ENCODE measurements around the gene WDR27.

GRCh38 chr6:169604076-169604475 lies 97.8 kb downstream of the WDR27 start:
- TF ChIP-seq CTCF (IDR thresholded peaks at IDR 0.05), result no peak
- no peak for TF ChIP-seq POLR2A (IDR thresholded peaks at IDR 0.05)

Data from heart left ventricle (tissue), 13 donors.